ENCODE data around the gene NEURL3. TPM values are rescaled to one million over a fixed set of nuclear protein-coding genes. Genes with fewer than 3 reads are reported as not detected.
A peak's percentile ranks its signal among the peaks of the same experiment; 100 is the strongest.
"Not testable (repeated sequence)": the region's sequence is repeated elsewhere in the genome, so short reads cannot be mapped to it uniquely, and the experiment has no call there.

NEURL3 gene, protein sequence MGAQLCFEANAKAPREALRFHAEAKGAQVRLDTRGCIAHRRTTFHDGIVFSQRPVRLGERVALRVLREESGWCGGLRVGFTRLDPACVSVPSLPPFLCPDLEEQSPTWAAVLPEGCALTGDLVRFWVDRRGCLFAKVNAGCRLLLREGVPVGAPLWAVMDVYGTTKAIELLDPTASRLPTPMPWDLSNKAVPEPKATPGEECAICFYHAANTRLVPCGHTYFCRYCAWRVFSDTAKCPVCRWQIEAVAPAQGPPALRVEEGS
- total RNA-seq = 1 to 10 TPM; 2.5 to 2.6 TPM

DNA sequence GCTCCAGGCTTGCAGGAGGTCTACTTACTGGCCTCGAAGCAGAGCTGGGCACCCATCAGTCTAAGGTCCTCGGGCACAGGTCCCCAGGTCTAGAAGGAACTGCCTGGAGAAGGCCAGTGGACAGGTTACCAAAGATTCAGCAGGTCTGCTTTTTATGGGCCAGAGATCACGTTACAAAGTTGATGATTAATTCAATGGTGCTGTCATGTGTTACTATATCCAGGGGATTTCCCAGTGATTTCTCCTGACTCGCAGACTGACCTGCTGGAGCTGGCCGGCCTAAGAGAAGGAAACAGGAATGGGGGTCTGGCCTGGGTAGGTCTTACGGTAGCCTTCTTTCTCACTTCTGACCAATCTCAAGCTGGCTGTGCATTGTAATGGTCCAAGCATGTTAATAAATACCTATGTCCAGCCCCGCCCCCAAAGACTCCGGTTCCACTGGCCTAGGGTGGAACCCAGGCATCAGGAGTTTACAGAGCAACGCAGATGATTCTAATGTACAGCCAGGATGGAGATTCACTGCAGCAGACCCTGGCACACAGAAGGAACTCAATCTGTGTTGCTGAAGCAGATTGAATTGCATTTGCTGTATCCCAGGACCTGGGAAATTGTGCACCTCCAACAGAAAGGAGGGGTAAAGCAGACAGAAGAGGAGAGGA lies at the start of gene NEURL3:
TSS of gene NEURL3 (minus strand) at position 127 of the 659 bp plus-strand sequence. CDS start at position 56, 71 bp downstream.
- Histone ChIP-seq H3K36me3 (no peaks in the 10 kb centered on the region), H3K4me3 (peak within 1 kb of the TSS; percentile 2), H3K27me3 (no peaks in the 10 kb centered on the region), H3K27ac (peak within 1 kb of the TSS; percentile 36), H3K9ac (ENCODE audit: low read depth in 2 of 2, low read length in 2 of 2) (peak within 1 kb of the TSS in 1 of 2 donors; percentile 51), H3K4me1 (peaks cover 25% of the 10 kb centered on the region), H3K9me3 (no peaks in the 10 kb centered on the region)
- intact Hi-C loops (cut with DNase I) = loop anchor here (5.0 kb wide), 1 partner anchor 33 kb away; no protein-coding TSS in a partner anchor
- DNase-seq = peak; percentile 74
- TF ChIP-seq, protein P1, sequence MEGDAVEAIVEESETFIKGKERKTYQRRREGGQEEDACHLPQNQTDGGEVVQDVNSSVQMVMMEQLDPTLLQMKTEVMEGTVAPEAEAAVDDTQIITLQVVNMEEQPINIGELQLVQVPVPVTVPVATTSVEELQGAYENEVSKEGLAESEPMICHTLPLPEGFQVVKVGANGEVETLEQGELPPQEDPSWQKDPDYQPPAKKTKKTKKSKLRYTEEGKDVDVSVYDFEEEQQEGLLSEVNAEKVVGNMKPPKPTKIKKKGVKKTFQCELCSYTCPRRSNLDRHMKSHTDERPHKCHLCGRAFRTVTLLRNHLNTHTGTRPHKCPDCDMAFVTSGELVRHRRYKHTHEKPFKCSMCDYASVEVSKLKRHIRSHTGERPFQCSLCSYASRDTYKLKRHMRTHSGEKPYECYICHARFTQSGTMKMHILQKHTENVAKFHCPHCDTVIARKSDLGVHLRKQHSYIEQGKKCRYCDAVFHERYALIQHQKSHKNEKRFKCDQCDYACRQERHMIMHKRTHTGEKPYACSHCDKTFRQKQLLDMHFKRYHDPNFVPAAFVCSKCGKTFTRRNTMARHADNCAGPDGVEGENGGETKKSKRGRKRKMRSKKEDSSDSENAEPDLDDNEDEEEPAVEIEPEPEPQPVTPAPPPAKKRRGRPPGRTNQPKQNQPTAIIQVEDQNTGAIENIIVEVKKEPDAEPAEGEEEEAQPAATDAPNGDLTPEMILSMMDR (IDR thresholded peaks at IDR 0.05) = no peak

DNA sequence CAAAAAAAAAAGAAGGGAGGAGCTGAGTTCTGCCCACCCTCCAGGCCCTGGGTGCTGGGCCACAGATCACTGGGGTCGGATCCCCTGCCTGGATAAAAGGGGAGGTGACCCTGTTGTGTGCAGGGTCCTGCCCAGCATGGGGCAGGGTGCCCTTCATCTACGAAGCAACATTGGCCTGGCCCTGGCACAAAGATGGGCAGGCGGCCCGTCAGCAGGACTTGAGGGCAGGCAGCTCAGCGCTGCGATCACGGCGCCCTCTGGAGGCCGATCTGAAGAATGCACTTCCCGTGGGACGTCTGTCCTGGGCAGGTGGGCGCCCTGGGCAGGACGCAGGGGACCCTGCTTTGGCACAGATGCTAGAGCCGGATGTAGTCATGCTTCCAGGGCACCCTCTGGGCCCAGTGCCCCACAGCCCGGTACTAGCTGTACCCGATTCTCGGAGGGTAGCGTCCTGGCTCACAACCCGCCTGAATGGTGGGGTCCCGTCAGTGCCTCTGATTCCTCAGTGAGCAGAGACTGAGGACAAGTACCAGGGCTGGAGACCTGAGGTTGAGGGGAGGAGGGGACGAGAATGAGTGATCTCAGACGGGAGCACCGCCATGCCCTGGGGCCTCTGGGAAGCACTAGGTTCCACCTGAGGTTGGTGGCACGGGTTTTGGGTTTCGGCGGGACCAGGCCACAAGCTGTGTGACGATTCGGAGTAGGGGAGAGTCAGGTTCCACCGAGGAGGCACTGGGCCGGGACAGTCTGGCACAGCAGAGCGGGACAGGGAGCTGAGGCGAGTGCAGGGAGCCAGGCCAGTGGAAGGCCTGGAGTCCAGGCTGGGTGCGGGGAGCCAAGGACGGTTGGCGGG lies 49.4 kb upstream of the NEURL3 start:
- TF ChIP-seq, protein P1 (IDR thresholded peaks at IDR 0.05) = peak; percentile 97
- H3K27me3 ChIP-seq = no peaks in the 10 kb centered on the region
- H3K36me3 ChIP-seq = peaks cover 11% of the 10 kb centered on the region
- no peaks in the 10 kb centered on the region for H3K9me3 ChIP-seq
- H3K4me3 ChIP-seq = no peak overlapping the region
- no peaks in the 10 kb centered on the region for H3K4me1 ChIP-seq
- intact Hi-C loops (cut with DNase I) = no loop called here
- DNase-seq = peak; percentile 58
- H3K27ac ChIP-seq = no peak overlapping the region
- H3K9ac ChIP-seq (ENCODE audit: low read depth in 2 of 2, low read length in 2 of 2) = peak overlapping the region in 1 of 2 donors; percentile 24

DNA sequence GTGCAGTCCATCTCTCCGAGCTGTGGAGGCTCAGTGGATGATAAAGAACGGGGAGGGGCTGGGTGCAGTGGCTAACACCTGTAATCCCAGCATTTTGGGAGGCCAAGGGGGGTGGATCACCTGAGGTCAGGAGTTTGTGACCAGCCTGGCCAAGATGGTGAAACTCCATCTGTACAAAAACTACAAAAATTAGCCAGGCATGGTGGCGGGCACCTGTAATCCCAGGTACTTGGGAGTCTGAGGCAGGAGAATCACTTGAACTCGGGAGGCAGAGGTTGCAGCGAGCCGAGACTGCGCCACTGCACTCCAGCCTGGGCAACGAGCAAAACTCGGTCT lies 48.8 kb upstream of the NEURL3 start:
- H3K27me3 ChIP-seq; H3K9me3 ChIP-seq; H3K27ac ChIP-seq; H3K9ac ChIP-seq (ENCODE audit: low read depth in 2 of 2, low read length in 2 of 2); H3K4me3 ChIP-seq; H3K4me1 ChIP-seq; intact Hi-C loops (cut with DNase I); DNase-seq: not testable (repeated sequence)
- H3K36me3 ChIP-seq = peaks cover 17% of the 10 kb centered on the region

DNA sequence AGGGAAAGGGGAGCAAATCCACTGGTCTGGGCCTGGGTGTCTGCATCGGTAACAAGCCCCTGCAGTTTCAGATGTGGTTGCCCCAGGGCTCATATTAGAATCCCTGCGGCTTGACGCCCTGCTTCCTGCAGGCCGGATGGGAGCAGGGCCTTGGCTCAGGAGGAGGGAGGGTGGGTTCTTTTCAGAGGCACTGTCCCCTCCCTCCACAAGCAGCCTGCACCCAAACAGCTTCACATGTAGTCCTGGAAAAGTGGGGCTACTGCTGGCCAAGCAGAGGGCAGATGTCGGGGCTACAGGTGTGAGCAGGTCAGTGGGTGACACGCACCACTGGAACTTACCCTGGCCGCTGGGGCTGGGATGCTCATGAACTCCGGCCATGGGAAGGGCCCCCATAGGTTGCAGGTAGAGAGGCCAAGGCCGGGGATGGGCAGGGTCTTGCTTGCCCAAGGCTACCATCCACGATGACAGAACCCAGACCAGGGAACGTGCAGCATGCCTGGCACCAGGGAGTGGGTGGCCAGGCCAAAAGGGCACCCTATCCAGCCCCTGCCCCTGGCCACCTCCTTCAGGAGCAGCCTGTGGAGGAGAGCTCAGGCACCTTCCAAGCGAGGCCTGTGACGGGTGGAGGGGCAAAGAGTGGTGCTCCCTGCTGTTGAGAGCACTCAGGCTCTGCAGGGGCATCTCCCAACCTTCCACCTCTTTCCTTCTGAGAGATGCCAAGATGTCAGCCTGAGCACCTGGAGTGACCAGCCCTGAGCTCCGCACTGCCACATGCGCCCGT lies 48.2 kb upstream of the NEURL3 start:
- no peak overlapping the region for H3K27ac ChIP-seq
- H3K27me3 ChIP-seq = no peaks in the 10 kb centered on the region
- H3K4me3 ChIP-seq = no peak overlapping the region
- H3K9me3 ChIP-seq = no peaks in the 10 kb centered on the region
- intact Hi-C loops (cut with DNase I) = no loop called here
- DNase-seq = no peak
- H3K9ac ChIP-seq (ENCODE audit: low read depth in 2 of 2, low read length in 2 of 2) = no peak overlapping the region
- H3K36me3 ChIP-seq = peaks cover 19% of the 10 kb centered on the region
- TF ChIP-seq, protein P1 (IDR thresholded peaks at IDR 0.05) = no peak
- no peaks in the 10 kb centered on the region for H3K4me1 ChIP-seq

DNA sequence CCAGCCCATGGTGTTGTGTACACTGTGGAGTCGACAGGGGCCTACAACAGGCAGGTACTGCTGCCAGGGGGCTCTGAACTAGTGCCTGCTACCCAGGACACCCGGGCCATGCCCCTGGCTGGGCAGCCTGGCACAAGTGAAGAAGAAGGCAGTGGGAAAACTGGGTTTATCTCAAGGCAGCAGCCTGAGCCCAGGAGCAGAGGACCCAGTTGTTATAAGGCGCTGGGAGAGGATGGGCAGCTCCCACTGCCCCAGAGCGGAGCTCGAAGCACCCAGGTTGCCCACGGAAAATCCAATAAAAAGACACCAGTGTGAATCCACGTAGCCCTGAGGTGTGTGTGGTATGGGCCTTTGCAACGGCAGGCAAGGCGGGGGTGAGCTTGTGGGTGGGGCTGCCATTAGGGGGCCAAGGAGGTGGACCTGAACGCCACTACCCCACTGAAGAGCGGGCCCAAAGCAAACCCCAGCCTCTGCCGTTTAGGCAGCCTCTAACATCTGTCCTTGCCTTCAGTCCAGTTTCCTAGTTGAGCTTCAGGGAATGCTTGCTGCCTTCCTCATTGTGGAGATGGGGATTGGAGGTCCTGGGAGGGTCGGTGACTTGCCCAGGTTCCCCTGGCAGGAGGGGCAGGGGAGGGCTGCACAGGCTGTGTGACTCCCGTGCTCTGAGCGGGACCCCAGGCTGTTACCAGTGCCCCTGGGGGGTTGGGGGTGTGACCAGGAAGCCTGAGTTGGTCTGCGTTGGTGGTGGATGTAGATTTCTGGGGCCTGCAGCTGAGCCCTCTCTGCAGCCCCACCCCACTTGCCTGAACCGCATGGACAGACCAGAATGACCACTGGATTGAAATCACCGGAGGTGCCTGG lies 47.4 kb upstream of the NEURL3 start:
- H3K36me3 ChIP-seq = peaks cover 19% of the 10 kb centered on the region
- no peak overlapping the region for H3K9ac ChIP-seq (ENCODE audit: low read depth in 2 of 2, low read length in 2 of 2)
- no peak overlapping the region for H3K4me3 ChIP-seq
- no peak overlapping the region for H3K27ac ChIP-seq
- no peaks in the 10 kb centered on the region for H3K9me3 ChIP-seq
- intact Hi-C loops (cut with DNase I) = no loop called here
- H3K27me3 ChIP-seq = no peaks in the 10 kb centered on the region
- H3K4me1 ChIP-seq = no peaks in the 10 kb centered on the region
- TF ChIP-seq, protein P1 (IDR thresholded peaks at IDR 0.05) = no peak
- DNase-seq = peak; percentile 17
